Upper lobe of left lung (tissue), 6 donors: ENCODE data around the gene CAMK1. TPM values are rescaled to one million over a fixed set of nuclear protein-coding genes. Genes with fewer than 3 reads are reported as not detected.

Experiments used
- ATAC-seq, 2 donors: fragments of 200-7000 bp; cut with Tn5 transposase; one replicate each; pipeline ENCODE4 v1.9.1; 2022; ENCODE audit warnings: mild to moderate bottlenecking in 2 of 2, moderate library complexity in 2 of 2; ENCODE audit not compliant: low FRiP score in 2 of 2
- DNase-seq, 2 donors: peaks; one replicate each; pipeline ENCODE4 v3.0.0-alpha.2; 2019 to 2020
- H3K27ac ChIP-seq, 4 donors: fragments of 200-600 bp; sonication (generic); one replicate each; pipeline ENCODE4 v1.5.1; 2016 to 2019
- H3K27me3 ChIP-seq, 4 donors: fragments of 200-600 bp; sonication (generic); one replicate each; pipeline ENCODE4 v1.5.1; 2017 to 2019
- H3K36me3 ChIP-seq, 4 donors: fragments of 200-600 bp; sonication (generic); one replicate each; pipeline ENCODE4 v1.5.1; 2016 to 2019
- H3K4me1 ChIP-seq, 4 donors: fragments of 200-600 bp; sonication (generic); one replicate each; pipeline ENCODE4 v1.5.1; 2018 to 2019
- H3K4me3 ChIP-seq, 4 donors: fragments of 200-600 bp; sonication (generic); one replicate each; pipeline ENCODE4 v1.5.1; 2017 to 2019; ENCODE audit warnings: mild to moderate bottlenecking in 2 of 4, moderate library complexity in 1 of 4
- H3K9me3 ChIP-seq, 4 donors: fragments of 200-600 bp; sonication (generic); one replicate each; pipeline ENCODE4 v1.5.1; 2018 to 2019
- CTCF ChIP-seq, 6 experiments: fragments of 450-650 bp in 4 of 6; fragments of 200-600 bp in 2 of 6; sonication (generic) in 2 of 6; IDR thresholded peaks; one replicate each; pipeline ENCODE4 v1.5.1; 2016 to 2019; ENCODE audit warnings: antibody characterized with exemption in 6 of 6
- EP300 ChIP-seq, 4 donors: sonication (generic); formaldehyde crosslinking; IDR thresholded peaks; one replicate each; pipeline ENCODE4 v1.5.1; 2017; ENCODE audit warnings: antibody characterized with exemption in 4 of 4, control low read depth in 2 of 4
- POLR2A ChIP-seq, 4 donors: fragments of 450-650 bp; IDR thresholded peaks; one replicate each; pipeline ENCODE4 v1.5.1; 2016 to 2017; ENCODE audit warnings: antibody characterized with exemption in 4 of 4, mild to moderate bottlenecking in 2 of 4
- POLR2AphosphoS5 ChIP-seq, 2 donors: sonication (generic); formaldehyde crosslinking; IDR thresholded peaks; one replicate each; pipeline ENCODE4 v1.5.1; 2017; ENCODE audit warnings: antibody characterized with exemption in 2 of 2
- WGBS, 2 donors: methylation state at CpG; one replicate each; pipeline ENCODE4 v1.1.5; 2017 to 2018; 5-methylcytosine and 5-hydroxymethylcytosine counted together
- total RNA-seq, 6 donors: library from RNA; depleted of rRNA in 4 of 6; stranded (reverse); fragments of >200 nt in 4 of 6; gene quantifications; one replicate each; pipeline versions ENCODE4 v1.1.0 to v1.2.1, GENCODE V29; 2016 to 2021
- donor health status: DM: no; HTN: no; CAD: no; lungs with moderate emphysema.
- donor health status: DM: no; HTN: yes; CAD: no; lungs with severe emphysema.

CAMK1 gene
- total RNA-seq, 6 donors from 2014 or later = 19.5 to 44.0 (median 27.6) TPM

- no peak overlapping the region for H3K4me3 ChIP-seq
- H3K9me3 ChIP-seq = no peaks in the 10 kb centered on the region
- H3K27me3 ChIP-seq = no peaks in the 10 kb centered on the region
- no peak for DNase-seq
- no peak for TF ChIP-seq POLR2AphosphoS5 (IDR thresholded peaks at IDR 0.05)
- no peak for TF ChIP-seq EP300 (IDR thresholded peaks at IDR 0.05)
- TF ChIP-seq POLR2A (IDR thresholded peaks at IDR 0.05) = no peak
- no peak for TF ChIP-seq CTCF (IDR thresholded peaks at IDR 0.05)
- H3K4me1 ChIP-seq = peaks cover 3 to 10% (median 5%) of the 10 kb centered on the region in 4 donors
- no peak overlapping the region for H3K27ac ChIP-seq
- ATAC-seq = no peak
- 96 to 97% methylated on average over 7 to 13 of the region's 13 CpGs for WGBS, 2 donors
- H3K36me3 ChIP-seq = peaks cover 78 to 94% (median 88%) of the 10 kb centered on the region in 4 donors
Observed at GRCh38 chr3:9744162-9744561, 25.6 kb downstream of the CAMK1 start.

DNA sequence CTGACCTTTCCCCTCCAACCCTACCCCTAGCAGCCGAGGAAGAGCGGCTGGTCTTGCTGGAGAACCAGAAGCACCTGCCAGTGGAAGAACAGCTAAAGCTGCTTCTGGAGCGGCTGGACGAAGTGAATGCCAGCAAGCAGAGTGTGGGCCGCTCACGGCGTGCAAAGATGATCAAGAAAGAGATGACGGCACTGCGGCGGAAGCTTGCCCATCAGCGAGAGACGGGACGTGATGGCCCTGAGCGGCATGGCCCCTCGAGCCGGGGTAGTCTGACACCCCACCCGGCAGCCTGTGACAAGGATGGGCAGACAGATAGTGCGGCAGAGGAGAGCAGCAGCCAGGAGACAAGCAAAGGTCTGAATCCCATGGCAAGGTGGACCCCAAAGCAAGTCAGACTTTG lies 26.2 kb downstream of the CAMK1 start:
- no peak overlapping the region for H3K27ac ChIP-seq
- DNase-seq = no peak
- no peak for ATAC-seq
- no peak for TF ChIP-seq POLR2AphosphoS5 (IDR thresholded peaks at IDR 0.05)
- no peak for TF ChIP-seq EP300 (IDR thresholded peaks at IDR 0.05)
- no peak for TF ChIP-seq POLR2A (IDR thresholded peaks at IDR 0.05)
- TF ChIP-seq CTCF (IDR thresholded peaks at IDR 0.05) = no peak
- no peaks in the 10 kb centered on the region for H3K9me3 ChIP-seq
- peaks cover 0 to 4% (median 0%) of the 10 kb centered on the region in 4 donors for H3K4me1 ChIP-seq
- peaks cover 84 to 100% (median 94%) of the 10 kb centered on the region in 4 donors for H3K36me3 ChIP-seq
- WGBS, 2 donors = 95 to 96% methylated on average over 18 of the region's 18 CpGs
- no peak overlapping the region for H3K4me3 ChIP-seq
- no peaks in the 10 kb centered on the region for H3K27me3 ChIP-seq

- ATAC-seq (no peak), DNase-seq (no peak)
- Histone ChIP-seq H3K4me3 (no peak overlapping the region), H3K27me3 (no peaks in the 10 kb centered on the region), H3K4me1 (no peaks in the 10 kb centered on the region), H3K36me3 (peaks cover 86 to 100% (median 99%) of the 10 kb centered on the region in 4 donors), H3K9me3 (no peaks in the 10 kb centered on the region), H3K27ac (no peak overlapping the region)
- 85% methylated on average over 1 of the region's 1 CpG; no CpG with 5 or more reads in 1 of the 2 donors for WGBS, 2 donors
- TF ChIP-seq CTCF (IDR thresholded peaks at IDR 0.05) = no peak
- TF ChIP-seq POLR2A (IDR thresholded peaks at IDR 0.05) = no peak
- no peak for TF ChIP-seq POLR2AphosphoS5 (IDR thresholded peaks at IDR 0.05)
- TF ChIP-seq EP300 (IDR thresholded peaks at IDR 0.05) = no peak
Observed at GRCh38 chr3:9742560-9742959, 27.2 kb downstream of the CAMK1 start.

- ATAC-seq (no peak), DNase-seq (no peak)
- Histone ChIP-seq H3K27me3 (no peaks in the 10 kb centered on the region), H3K4me3 (no peak overlapping the region), H3K27ac (no peak overlapping the region), H3K9me3 (no peaks in the 10 kb centered on the region), H3K4me1 (peaks cover 0 to 15% (median 0%) of the 10 kb centered on the region in 4 donors), H3K36me3 (peaks cover 62 to 100% (median 86%) of the 10 kb centered on the region in 4 donors)
- 95 to 98% methylated on average over 5 to 12 of the region's 15 CpGs for WGBS, 2 donors
- no peak for TF ChIP-seq POLR2A (IDR thresholded peaks at IDR 0.05)
- TF ChIP-seq EP300 (IDR thresholded peaks at IDR 0.05) = no peak
- TF ChIP-seq CTCF (IDR thresholded peaks at IDR 0.05) = no peak
- TF ChIP-seq POLR2AphosphoS5 (IDR thresholded peaks at IDR 0.05) = no peak
Observed at GRCh38 chr3:9739181-9739580, 30.6 kb downstream of the CAMK1 start.

GRCh38 chr3:9736831-9737230 lies 32.9 kb downstream of the CAMK1 start:
- peaks cover 39 to 80% (median 66%) of the 10 kb centered on the region in 4 donors for H3K36me3 ChIP-seq
- 70 to 88% methylated on average over 2 of the region's 2 CpGs for WGBS, 2 donors
- ATAC-seq = no peak
- H3K4me1 ChIP-seq = peaks cover 15 to 37% (median 17%) of the 10 kb centered on the region in 4 donors
- no peak overlapping the region for H3K4me3 ChIP-seq
- no peaks in the 10 kb centered on the region for H3K9me3 ChIP-seq
- H3K27ac ChIP-seq = no peak overlapping the region
- TF ChIP-seq CTCF (IDR thresholded peaks at IDR 0.05) (no peak), POLR2A (IDR thresholded peaks at IDR 0.05) (no peak), POLR2AphosphoS5 (IDR thresholded peaks at IDR 0.05) (no peak), EP300 (IDR thresholded peaks at IDR 0.05) (no peak)
- DNase-seq = no peak
- H3K27me3 ChIP-seq = no peaks in the 10 kb centered on the region
